Lower leg skin (tissue), 3 donors: ENCODE measurements around the gene BNC2.

Experiments
- CTCF ChIP-seq, 3 donors: fragments of 450-650 bp; IDR thresholded peaks; one replicate each; pipeline ENCODE4 v1.5.1; 2016; ENCODE audit warnings: antibody characterized with exemption in 3 of 3, mild to moderate bottlenecking in 3 of 3, moderate library complexity in 2 of 3
- POLR2A ChIP-seq, 2 donors: fragments of 450-650 bp; IDR thresholded peaks; one replicate each; pipeline ENCODE4 v1.6.1; 2016 to 2017; ENCODE audit warnings: antibody characterized with exemption in 2 of 2, mild to moderate bottlenecking in 1 of 2, moderate library complexity in 1 of 2

- TF ChIP-seq POLR2A (IDR thresholded peaks at IDR 0.05) (no peak), CTCF (IDR thresholded peaks at IDR 0.05) (no peak)
Measured at GRCh38 chr9:16690628-16691027, 179.8 kb downstream of the BNC2 start.
